HepG2 (cell line): ENCODE measurements around the gene ATP2B2. TPM values are rescaled to one million over a fixed set of nuclear protein-coding genes. Genes with fewer than 3 reads are reported as not detected.

Experiments used
- CBX2 ChIP-seq, 2 experiments: fragments of 200-600 bp in 1 of 2; sonication (generic); formaldehyde crosslinking in 1 of 2; IDR thresholded peaks; 2 replicates each; pipeline versions ENCODE4 v1.7.0 to v1.8.1; 2018 to 2022; ENCODE audit warnings: low read depth in 2 of 2, low read length in 1 of 2, mild to moderate bottlenecking in 1 of 2, missing genetic modification reagents in 1 of 2
- DNMT3B ChIP-seq: conservative IDR thresholded peaks from 2 replicates; pipeline ENCODE4 v1.6.1; 2016; ENCODE audit warnings: missing biosample characterization, control low read depth
- FOXJ3 ChIP-seq: sonication (generic); formaldehyde crosslinking; IDR thresholded peaks from 2 replicates; pipeline ENCODE4 v1.4.0; 2020; ENCODE audit warnings: missing genetic modification reagents, mild to moderate bottlenecking, borderline replicate concordance
- KDM6A ChIP-seq: IDR thresholded peaks from 2 replicates; pipeline ENCODE4 v1.6.1; 2016; ENCODE audit warnings: low read depth
- NBN ChIP-seq: fragments of 450-650 bp; conservative IDR thresholded peaks from 2 replicates; pipeline ENCODE4 v1.6.1; 2017
- PRDM15 ChIP-seq: sonication (generic); formaldehyde crosslinking; IDR thresholded peaks from 2 replicates; pipeline ENCODE4 v1.4.0; 2020; ENCODE audit warnings: missing genetic modification reagents
- SMAD3 ChIP-seq: sonication (generic); formaldehyde crosslinking; IDR thresholded peaks from 2 replicates; pipeline ENCODE4 v1.4.0; 2020; ENCODE audit warnings: missing genetic modification reagents
- STAG1 ChIP-seq: sonication (generic); formaldehyde crosslinking; IDR thresholded peaks from 2 replicates; pipeline ENCODE4 v1.4.0; 2020; ENCODE audit warnings: missing genetic modification reagents
- U2AF2 ChIP-seq: fragments of 200-400 bp; formaldehyde crosslinking; IDR thresholded peaks from 2 replicates; pipeline ENCODE4 v1.6.1; 2017; ENCODE audit warnings: low read depth, mild to moderate bottlenecking, low read length
- ZNF138 ChIP-seq: sonication (generic); formaldehyde crosslinking; IDR thresholded peaks from 2 replicates; pipeline ENCODE4 v1.5.0; 2020; ENCODE audit warnings: mild to moderate bottlenecking, low read depth, missing genetic modification reagents
- ZNF235 ChIP-seq: sonication (generic); formaldehyde crosslinking; IDR thresholded peaks from 2 replicates; pipeline ENCODE4 v1.8.1; 2023; ENCODE audit warnings: mild to moderate bottlenecking, missing genetic modification reagents, borderline replicate concordance
- ZNF251 ChIP-seq: sonication (generic); formaldehyde crosslinking; IDR thresholded peaks from 2 replicates; pipeline ENCODE4 v1.9.0; 2021; ENCODE audit warnings: mild to moderate bottlenecking, missing genetic modification reagents
- ZNF274 ChIP-seq: sonication (generic); formaldehyde crosslinking; IDR thresholded peaks from 2 replicates; pipeline ENCODE4 v1.5.1; 2020; ENCODE audit warnings: mild to moderate bottlenecking, missing genetic modification reagents
- ZNF557 ChIP-seq: sonication (generic); formaldehyde crosslinking; IDR thresholded peaks from 2 replicates; pipeline ENCODE4 v1.4.0; 2020; ENCODE audit warnings: missing genetic modification reagents
- ZNF678 ChIP-seq: sonication (generic); formaldehyde crosslinking; IDR thresholded peaks from 2 replicates; pipeline ENCODE4 v1.4.0; 2020; ENCODE audit warnings: mild to moderate bottlenecking, missing genetic modification reagents
- polyA plus RNA-seq, 8 experiments: library from polyadenylated mRNA; depleted of rRNA in 3 of 8; stranded (reverse) in 7 of 8; unstranded in 1 of 8; fragments of >200 nt; fragmentation: Illumina TruSeq in 4 of 8; extraction: Trizol in 4 of 8; gene quantifications; 2 replicates each; pipeline versions ENCODE4 v1.2.1 to v1.2.3, GENCODE V29; 2011 to 2016; ENCODE audit warnings: low read depth in 4 of 8, missing spikeins in 1 of 8, mixed read lengths in 1 of 8; ENCODE audit not compliant: insufficient read depth in 1 of 8
- total RNA-seq, 5 experiments: library from RNA; depleted of rRNA; stranded (reverse); fragments of >200 nt; fragmentation: Illumina TruSeq; extraction: Trizol; gene quantifications; 2 replicates each; pipeline ENCODE4 v1.2.3, GENCODE V29; 2016; ENCODE audit warnings: low read depth in 1 of 5
- TF ChIP-seq, protein P1 (sequence below): sonication (generic); formaldehyde crosslinking; IDR thresholded peaks from 2 replicates; pipeline ENCODE4 v1.5.0; 2020; ENCODE audit warnings: missing genetic modification reagents
- TF ChIP-seq, protein P2 (sequence below): sonication (generic); formaldehyde crosslinking; IDR thresholded peaks from 2 replicates; pipeline ENCODE4 v1.4.0; 2020; ENCODE audit warnings: missing genetic modification reagents

Gene ATP2B2
- total and polyA plus RNA-seq, 2 of the 13 experiments (the other 11 are each of a cell fraction or from before 2014, with no cell fraction given), result 1.5 to 2.3 TPM

GRCh38 chr3:10317311-10317960, 187.9 kb downstream of the ATP2B2 start (continued):
- TF ChIP-seq NBN (no peak), SMAD3 (peak; percentile 80; the same call in 1 of the 2 replicates), ZNF251 (no peak), DNMT3B (CRISPR knock-in tag) (no peak), FOXJ3 (peak; percentile 96), ZNF138 (CRISPR knock-in tag) (no peak), ZNF557 (CRISPR knock-in tag) (peak; percentile 23; the same call in 1 of the 2 replicates), ZNF235 (CRISPR knock-in tag) (no peak), ZNF678 (CRISPR knock-in tag) (no peak), ZNF274 (CRISPR knock-in tag) (no peak), KDM6A (peak; percentile 84), PRDM15 (CRISPR knock-in tag) (no peak), STAG1 (CRISPR knock-in tag) (peak; percentile 9; the same call in 1 of the 2 replicates), U2AF2 (no peak), CBX2 (IDR thresholded peaks at IDR 0.05; ENCODE audit: low read depth, low read length) (no peak), CBX2 (CRISPR knock-in tag; IDR thresholded peaks at IDR 0.05; ENCODE audit: low read depth) (no peak)
- TF ChIP-seq, protein P1, sequence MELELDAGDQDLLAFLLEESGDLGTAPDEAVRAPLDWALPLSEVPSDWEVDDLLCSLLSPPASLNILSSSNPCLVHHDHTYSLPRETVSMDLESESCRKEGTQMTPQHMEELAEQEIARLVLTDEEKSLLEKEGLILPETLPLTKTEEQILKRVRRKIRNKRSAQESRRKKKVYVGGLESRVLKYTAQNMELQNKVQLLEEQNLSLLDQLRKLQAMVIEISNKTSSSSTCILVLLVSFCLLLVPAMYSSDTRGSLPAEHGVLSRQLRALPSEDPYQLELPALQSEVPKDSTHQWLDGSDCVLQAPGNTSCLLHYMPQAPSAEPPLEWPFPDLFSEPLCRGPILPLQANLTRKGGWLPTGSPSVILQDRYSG (CRISPR knock-in tag), result no peak
- TF ChIP-seq, protein P2, sequence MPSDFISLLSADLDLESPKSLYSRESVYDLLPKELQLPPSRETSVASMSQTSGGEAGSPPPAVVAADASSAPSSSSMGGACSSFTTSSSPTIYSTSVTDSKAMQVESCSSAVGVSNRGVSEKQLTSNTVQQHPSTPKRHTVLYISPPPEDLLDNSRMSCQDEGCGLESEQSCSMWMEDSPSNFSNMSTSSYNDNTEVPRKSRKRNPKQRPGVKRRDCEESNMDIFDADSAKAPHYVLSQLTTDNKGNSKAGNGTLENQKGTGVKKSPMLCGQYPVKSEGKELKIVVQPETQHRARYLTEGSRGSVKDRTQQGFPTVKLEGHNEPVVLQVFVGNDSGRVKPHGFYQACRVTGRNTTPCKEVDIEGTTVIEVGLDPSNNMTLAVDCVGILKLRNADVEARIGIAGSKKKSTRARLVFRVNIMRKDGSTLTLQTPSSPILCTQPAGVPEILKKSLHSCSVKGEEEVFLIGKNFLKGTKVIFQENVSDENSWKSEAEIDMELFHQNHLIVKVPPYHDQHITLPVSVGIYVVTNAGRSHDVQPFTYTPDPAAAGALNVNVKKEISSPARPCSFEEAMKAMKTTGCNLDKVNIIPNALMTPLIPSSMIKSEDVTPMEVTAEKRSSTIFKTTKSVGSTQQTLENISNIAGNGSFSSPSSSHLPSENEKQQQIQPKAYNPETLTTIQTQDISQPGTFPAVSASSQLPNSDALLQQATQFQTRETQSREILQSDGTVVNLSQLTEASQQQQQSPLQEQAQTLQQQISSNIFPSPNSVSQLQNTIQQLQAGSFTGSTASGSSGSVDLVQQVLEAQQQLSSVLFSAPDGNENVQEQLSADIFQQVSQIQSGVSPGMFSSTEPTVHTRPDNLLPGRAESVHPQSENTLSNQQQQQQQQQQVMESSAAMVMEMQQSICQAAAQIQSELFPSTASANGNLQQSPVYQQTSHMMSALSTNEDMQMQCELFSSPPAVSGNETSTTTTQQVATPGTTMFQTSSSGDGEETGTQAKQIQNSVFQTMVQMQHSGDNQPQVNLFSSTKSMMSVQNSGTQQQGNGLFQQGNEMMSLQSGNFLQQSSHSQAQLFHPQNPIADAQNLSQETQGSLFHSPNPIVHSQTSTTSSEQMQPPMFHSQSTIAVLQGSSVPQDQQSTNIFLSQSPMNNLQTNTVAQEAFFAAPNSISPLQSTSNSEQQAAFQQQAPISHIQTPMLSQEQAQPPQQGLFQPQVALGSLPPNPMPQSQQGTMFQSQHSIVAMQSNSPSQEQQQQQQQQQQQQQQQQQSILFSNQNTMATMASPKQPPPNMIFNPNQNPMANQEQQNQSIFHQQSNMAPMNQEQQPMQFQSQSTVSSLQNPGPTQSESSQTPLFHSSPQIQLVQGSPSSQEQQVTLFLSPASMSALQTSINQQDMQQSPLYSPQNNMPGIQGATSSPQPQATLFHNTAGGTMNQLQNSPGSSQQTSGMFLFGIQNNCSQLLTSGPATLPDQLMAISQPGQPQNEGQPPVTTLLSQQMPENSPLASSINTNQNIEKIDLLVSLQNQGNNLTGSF, result no peak
